Fibroblast of skin of right quadriceps (primary cell): ENCODE measurements around the gene CNOT2.

ENCODE experiments used
- DNase-seq: peaks from one replicate; pipeline ENCODE4 v3.0.0-alpha.2; 2013

Gene CNOT2

GRCh38 chr12:70242695-70243509 lies at the start of gene CNOT2:
TSS of gene CNOT2 (plus strand) at chr12:70243433. CDS start at chr12:70278227, 34,794 bp downstream.
- peak; percentile 90 for DNase-seq

DNA sequence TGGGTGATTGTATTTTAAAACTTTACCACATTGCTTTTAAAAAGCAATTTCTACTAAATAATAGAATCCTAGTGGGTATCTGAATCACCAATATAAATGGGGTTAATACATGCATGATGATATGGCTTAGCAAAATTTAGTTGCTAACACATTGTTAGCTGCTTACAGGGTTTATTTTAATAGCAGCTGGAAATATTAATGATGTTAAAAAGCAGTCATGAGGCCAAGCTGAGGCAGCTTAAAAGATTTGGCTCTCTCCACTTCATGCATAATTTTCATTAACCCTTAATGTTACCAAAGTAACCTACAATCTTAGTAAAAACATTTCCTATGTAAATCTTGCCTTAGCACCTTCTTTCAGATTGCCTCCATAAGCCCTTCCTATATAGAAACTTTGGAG lies 49.2 kb upstream of the CNOT2 start:
- DNase-seq, result no peak

GRCh38 chr12:70196811-70197281 lies 46.4 kb upstream of the CNOT2 start:
- peak; percentile 54 for DNase-seq

GRCh38 chr12:70197345-70197744 lies 45.9 kb upstream of the CNOT2 start:
- peak; percentile 71 for DNase-seq

- no peak for DNase-seq
Measured at GRCh38 chr12:70213707-70214106, 29.5 kb upstream of the CNOT2 start.

- no peak for DNase-seq
Measured at GRCh38 chr12:70214972-70215617, 28.1 kb upstream of the CNOT2 start.

- DNase-seq, result no peak
Measured at GRCh38 chr12:70217416-70217815, 25.8 kb upstream of the CNOT2 start.

GRCh38 chr12:70221626-70222025 lies 21.6 kb upstream of the CNOT2 start:
- no peak for DNase-seq

GRCh38 chr12:70227911-70228310 lies 15.3 kb upstream of the CNOT2 start:
- no peak for DNase-seq

- no peak for DNase-seq
Measured at GRCh38 chr12:70230934-70231606, 12.2 kb upstream of the CNOT2 start.

- DNase-seq, result no peak
Measured at GRCh38 chr12:70236990-70237389, 6.2 kb upstream of the CNOT2 start.

GRCh38 chr12:70240673-70241072 lies 2.6 kb upstream of the CNOT2 start:
- DNase-seq, result no peak

DNA sequence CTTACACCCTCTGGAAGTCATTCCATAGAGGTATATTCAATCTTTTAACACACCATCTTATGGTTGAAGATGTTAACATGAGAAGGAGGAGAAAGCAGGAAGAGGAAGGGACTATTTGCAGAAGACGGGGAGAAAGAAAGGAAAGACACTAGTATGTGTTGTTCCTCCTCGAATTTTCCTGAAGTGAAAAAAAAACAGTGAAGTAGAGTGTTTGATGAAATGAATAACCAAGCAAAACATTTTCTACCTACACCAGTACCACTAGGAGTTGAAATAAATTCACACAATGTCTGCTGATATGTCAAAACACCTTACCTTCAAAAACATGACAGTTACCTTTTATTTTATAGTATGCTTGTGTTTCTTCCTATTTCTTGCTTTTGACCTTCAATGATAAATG lies 1.4 kb upstream of the CNOT2 start:
- DNase-seq, result no peak

DNA sequence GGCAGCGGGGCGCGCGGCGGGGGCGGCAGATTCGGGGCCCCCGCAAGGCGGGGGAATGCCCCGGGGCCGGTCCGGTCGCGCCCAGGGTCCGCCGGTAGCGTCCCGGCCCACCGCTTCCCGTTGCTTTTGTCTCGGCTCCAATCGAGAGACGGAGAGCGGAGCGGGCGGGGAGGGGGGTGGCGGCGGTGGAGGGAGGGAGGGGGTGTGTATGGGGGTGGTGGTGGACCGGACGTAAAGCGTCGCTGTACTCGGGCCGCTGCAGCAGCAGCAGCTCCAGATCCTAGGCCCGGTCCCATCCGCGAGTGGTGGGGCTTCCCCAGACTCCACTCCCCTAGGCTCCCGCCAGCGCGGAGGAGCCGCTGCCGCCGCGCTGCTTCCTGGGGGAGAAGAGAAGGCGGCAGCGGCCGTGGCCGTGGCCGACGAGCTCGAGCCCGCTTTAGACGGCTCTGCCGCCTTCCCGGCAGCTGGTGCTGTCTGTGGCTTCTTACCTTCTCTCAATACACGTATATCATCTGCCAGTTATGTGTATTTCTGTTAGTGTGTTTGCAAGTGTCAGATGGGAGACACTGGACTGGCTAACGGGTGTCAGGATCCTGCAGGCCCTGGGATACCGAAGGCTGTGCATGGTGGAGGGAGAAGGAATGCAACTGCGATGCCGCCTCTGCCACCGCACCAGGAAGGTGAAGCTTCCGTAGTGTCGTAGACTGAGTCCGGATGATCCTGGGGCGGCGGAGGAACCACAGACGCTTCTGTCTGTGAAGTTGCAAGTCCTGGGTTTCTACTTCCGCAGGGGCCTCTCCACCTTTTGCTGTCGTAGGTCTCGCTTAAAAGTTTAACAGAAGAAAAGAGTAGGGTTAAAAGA lies 508 bp downstream of the CNOT2 start:
- DNase-seq, result peak; percentile 72

DNA sequence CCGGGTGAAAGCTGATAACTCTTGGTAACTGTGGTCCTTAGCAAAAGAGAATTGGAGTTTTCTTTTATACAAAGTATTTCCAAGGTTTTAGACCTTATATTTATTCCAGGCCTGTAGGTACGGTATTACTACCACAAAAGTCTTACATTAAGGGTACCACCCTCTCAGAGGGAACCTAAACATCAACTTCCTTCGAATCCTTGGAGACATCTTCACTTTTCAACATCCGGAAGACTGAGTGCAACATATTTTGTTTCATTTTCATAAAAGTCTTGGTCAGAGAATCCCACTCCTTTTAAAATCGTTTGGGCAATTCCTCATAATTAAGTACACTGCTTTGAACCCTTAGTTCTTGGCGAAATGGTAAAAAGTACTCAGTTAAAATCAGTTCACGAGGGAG lies 1.2 kb downstream of the CNOT2 start:
- no peak for DNase-seq

GRCh38 chr12:70245458-70245857 lies 2.2 kb downstream of the CNOT2 start:
- no peak for DNase-seq

- peak; percentile 43 for DNase-seq
Measured at GRCh38 chr12:70246580-70246979, 3.3 kb downstream of the CNOT2 start.

GRCh38 chr12:70247653-70248199 lies 4.5 kb downstream of the CNOT2 start:
- no peak for DNase-seq

GRCh38 chr12:70248876-70249275 lies 5.6 kb downstream of the CNOT2 start:
- no peak for DNase-seq

DNA sequence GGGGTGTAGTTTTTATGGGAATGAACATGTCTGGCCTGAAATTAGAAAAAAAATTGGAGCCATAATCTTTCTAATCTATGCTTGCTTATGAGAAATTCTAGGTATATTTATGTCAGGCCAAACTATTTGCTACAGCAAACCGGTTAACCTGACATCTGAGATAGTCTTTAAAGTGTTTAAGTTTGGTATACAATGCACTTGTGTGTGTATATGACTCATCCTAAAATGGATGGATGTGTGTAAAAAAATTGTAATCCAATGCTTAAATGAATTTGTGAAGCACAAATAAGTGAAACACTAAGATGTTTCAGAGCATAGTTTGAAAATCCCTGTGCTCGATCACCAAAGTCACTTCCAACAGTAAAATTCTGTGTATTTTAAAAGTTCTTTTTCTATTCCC lies 6.7 kb downstream of the CNOT2 start:
- no peak for DNase-seq

DNA sequence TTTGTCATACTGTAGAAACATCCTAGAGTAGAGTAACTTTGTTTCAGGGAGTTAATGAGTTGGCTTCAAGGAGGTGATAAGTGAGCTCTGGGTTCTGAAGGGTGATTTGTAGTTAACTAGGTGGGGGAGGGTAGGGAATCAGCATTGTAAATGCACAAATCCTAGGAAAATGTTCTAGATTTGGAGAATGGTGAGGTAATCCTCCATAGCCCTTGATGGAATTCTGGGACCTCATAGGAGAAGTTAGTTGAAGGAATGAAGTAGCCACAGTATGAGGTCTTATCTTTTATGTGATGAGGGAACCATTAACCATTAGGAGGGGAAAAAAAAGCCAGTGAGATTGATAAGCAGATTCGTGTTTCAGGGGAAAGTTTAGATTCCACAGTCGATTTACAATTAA lies 8.0 kb downstream of the CNOT2 start:
- DNase-seq, result no peak

GRCh38 chr12:70251661-70252060 lies 8.4 kb downstream of the CNOT2 start:
- DNase-seq, result peak; percentile 36
